ENCODE data around the gene ARNT2.

Gene ARNT2

GRCh38 chr15:80547264-80547663 is 143.1 kb downstream of the ARNT2 start:
- no peak overlapping the region for H3K4me3 ChIP-seq (replicated peaks; ENCODE audit: low read depth, low read length)
- DNase-seq (ENCODE audit: extremely low read depth, low read depth), result no peak
- TF ChIP-seq CTCF (IDR thresholded peaks at IDR 0.05; ENCODE audit: low read depth, low read length, missing control alignments), result no peak

GRCh38 chr15:80549191-80549590 is 145.0 kb downstream of the ARNT2 start:
- DNase-seq (ENCODE audit: extremely low read depth, low read depth), result no peak
- H3K4me3 ChIP-seq (replicated peaks; ENCODE audit: low read depth, low read length), result peak overlapping the region; percentile 5; the same call in 1 of the 2 replicates
- no peak for TF ChIP-seq CTCF (IDR thresholded peaks at IDR 0.05; ENCODE audit: low read depth, low read length, missing control alignments)

GRCh38 chr15:80549654-80550053 is 145.5 kb downstream of the ARNT2 start:
- peak overlapping the region; percentile 5; the same call in 1 of the 2 replicates for H3K4me3 ChIP-seq (replicated peaks; ENCODE audit: low read depth, low read length)
- TF ChIP-seq CTCF (IDR thresholded peaks at IDR 0.05; ENCODE audit: low read depth, low read length, missing control alignments), result no peak
- peak; percentile 38 for DNase-seq (ENCODE audit: extremely low read depth, low read depth)

- H3K4me3 ChIP-seq (replicated peaks; ENCODE audit: low read depth, low read length), result peak overlapping the region; percentile 5; the same call in 1 of the 2 replicates
- peak; percentile 96 for DNase-seq (ENCODE audit: extremely low read depth, low read depth)
- no peak for TF ChIP-seq CTCF (IDR thresholded peaks at IDR 0.05; ENCODE audit: low read depth, low read length, missing control alignments)
Measured at GRCh38 chr15:80550219-80550907, 146.2 kb downstream of the ARNT2 start.

- peak; percentile 45 for DNase-seq (ENCODE audit: extremely low read depth, low read depth)
- H3K4me3 ChIP-seq (replicated peaks; ENCODE audit: low read depth, low read length), result no peak overlapping the region
- TF ChIP-seq CTCF (IDR thresholded peaks at IDR 0.05; ENCODE audit: low read depth, low read length, missing control alignments), result no peak
Measured at GRCh38 chr15:80550908-80551260, 146.7 kb downstream of the ARNT2 start.

- TF ChIP-seq CTCF (IDR thresholded peaks at IDR 0.05; ENCODE audit: low read depth, low read length, missing control alignments), result no peak
- DNase-seq (ENCODE audit: extremely low read depth, low read depth), result no peak
- H3K4me3 ChIP-seq (replicated peaks; ENCODE audit: low read depth, low read length), result no peak overlapping the region
Measured at GRCh38 chr15:80551348-80551747, 147.2 kb downstream of the ARNT2 start.

GRCh38 chr15:80554560-80554959 is 150.4 kb downstream of the ARNT2 start:
- no peak overlapping the region for H3K4me3 ChIP-seq (replicated peaks; ENCODE audit: low read depth, low read length)
- TF ChIP-seq CTCF (IDR thresholded peaks at IDR 0.05; ENCODE audit: low read depth, low read length, missing control alignments), result no peak

More at GRCh38 chr15:80554560-80554959, 150.4 kb downstream of the ARNT2 start:
- DNase-seq (ENCODE audit: extremely low read depth, low read depth), result no peak

All from HFF-Myc (cell line).